HepG2 (cell line): ENCODE results near the gene PCNX4. TPM values are rescaled to one million over a fixed set of nuclear protein-coding genes. Genes with fewer than 3 reads are reported as not detected.

Source experiments
- ATAC-seq: fragments of 200-7000 bp; cut with Tn5 transposase; 3 replicates; pipeline ENCODE4 v1.9.1; 2020; ENCODE audit warnings: mild to moderate bottlenecking, moderate library complexity
- BruUV-seq: library from RNA; stranded (reverse); fragments of 400-500 nt; replicated peaks from 2 replicates; lab custom pipeline; 2021; lab: Mats Ljungman, UMichigan
- CTCF ChIA-PET: fragments of 300-600 bp; formaldehyde crosslinking; extraction: SDS; loops from one replicate; lab custom pipeline; 2021; ENCODE audit warnings: low total read pairs, inconsistent platforms, low intra/inter-chr PET ratio; lab: Yijun Ruan, JAX
- POLR2A ChIA-PET: fragments of 350-600 bp; sonication (Branson Sonifier 250); formaldehyde crosslinking; loops from one replicate; lab custom pipeline; 2020; ENCODE audit warnings: antibody characterized with exemption, inconsistent platforms; lab: Yijun Ruan, JAX
- DNase-seq: peaks from one replicate; pipeline ENCODE4 v3.0.0-alpha.2; 2015; ENCODE audit warnings: low spot score
- FAIRE-seq: peaks from 3 replicates; lab custom pipeline; 2011; peaks lifted over from hg19 to GRCh38; lab: Jason Lieb, UNC
- H2AFZ ChIP-seq: one replicate; pipeline ENCODE4 v1.6.1; 2011; ENCODE audit warnings: low read length, inconsistent platforms
- H3K27ac ChIP-seq: fragments of 300-600 bp; 3 replicates; pipeline ENCODE4 v1.8.0; 2011; ENCODE audit warnings: mixed run types, mild to moderate bottlenecking, mixed read lengths, low read length, inconsistent platforms; ENCODE audit not compliant: insufficient read depth; ENCODE audit errors: extremely low read length
- H3K27me3 ChIP-seq, 2 experiments: fragments of 200-600 bp in 1 of 2; 2 replicates in 1 of 2; 3 replicates in 1 of 2; pipeline versions ENCODE4 v1.6.0 to v1.8.0; 2011; ENCODE audit warnings: low read length in 2 of 2, mild to moderate bottlenecking in 2 of 2, moderate library complexity in 2 of 2, inconsistent platforms in 1 of 2; ENCODE audit not compliant: insufficient read depth in 2 of 2, control insufficient read depth in 1 of 2
- H3K36me3 ChIP-seq, 2 experiments: fragments of 200-600 bp in 1 of 2; replicated peaks in 1 of 2; 2 replicates in 1 of 2; 3 replicates in 1 of 2; pipeline versions ENCODE4 v1.5.1 to v1.8.0; 2011; ENCODE audit warnings: low read length in 2 of 2, inconsistent platforms in 1 of 2; ENCODE audit not compliant: insufficient read depth in 2 of 2, control insufficient read depth in 1 of 2
- H3K4me1 ChIP-seq: 2 replicates; pipeline ENCODE4 v1.5.1; 2012; ENCODE audit warnings: low read length, inconsistent platforms; ENCODE audit not compliant: insufficient read depth
- H3K4me2 ChIP-seq: 2 replicates; pipeline ENCODE4 v1.6.0; 2011; ENCODE audit warnings: low read depth, low read length, inconsistent platforms
- H3K4me3 ChIP-seq, 3 experiments: fragments of 200-600 bp in 1 of 3; sonication (generic), shearing (Covaris generic) in 1 of 3; replicated peaks in 1 of 3; 2 replicates each; pipeline ENCODE4 v1.5.1; 2011 to 2016; ENCODE audit warnings: low read length in 3 of 3, inconsistent platforms in 2 of 3, low read depth in 2 of 3, mild to moderate bottlenecking in 2 of 3, control low read depth in 1 of 3, mixed read lengths in 1 of 3; ENCODE audit not compliant: insufficient read depth in 1 of 3
- H3K79me2 ChIP-seq: one replicate; pipeline ENCODE4 v1.6.1; 2011; ENCODE audit warnings: low read length, inconsistent platforms; ENCODE audit not compliant: insufficient read depth
- H3K9ac ChIP-seq: 2 replicates; pipeline ENCODE4 v1.6.0; 2011; ENCODE audit warnings: mild to moderate bottlenecking, low read depth, low read length, inconsistent platforms; ENCODE audit not compliant: insufficient read depth
- H3K9me3 ChIP-seq: 2 replicates; pipeline ENCODE4 v1.5.1; 2012; ENCODE audit warnings: mild to moderate bottlenecking, low read length
- H4K20me1 ChIP-seq: 2 replicates; pipeline ENCODE4 v1.6.0; 2011; ENCODE audit warnings: inconsistent platforms, mild to moderate bottlenecking, low read length, moderate library complexity; ENCODE audit not compliant: insufficient read depth
- CHD2 ChIP-seq: IDR thresholded peaks from 2 replicates; pipeline ENCODE4 v1.6.1; 2011; ENCODE audit warnings: low read depth, low read length, improper control_type of control experiment
- EZH2 ChIP-seq: conservative IDR thresholded peaks from 2 replicates; pipeline ENCODE4 v1.6.1; 2012; ENCODE audit warnings: mild to moderate bottlenecking, low read depth, low read length, moderate library complexity
- FOXP1 ChIP-seq, 2 experiments: fragments of 450-650 bp in 1 of 2; IDR thresholded peaks; 2 replicates each; pipeline ENCODE4 v1.6.1; 2017 to 2018; ENCODE audit warnings: antibody characterized with exemption in 1 of 2
- GATAD1 ChIP-seq: IDR thresholded peaks from 2 replicates; pipeline ENCODE4 v1.6.1; 2016; ENCODE audit warnings: missing genetic modification reagents, missing compliant biosample characterization
- HOXA9 ChIP-seq: sonication (generic); formaldehyde crosslinking; IDR thresholded peaks from 2 replicates; pipeline ENCODE4 v1.8.1; 2022; ENCODE audit warnings: missing genetic modification reagents, mild to moderate bottlenecking, moderate library complexity, borderline replicate concordance
- KAT8 ChIP-seq: IDR thresholded peaks from 2 replicates; pipeline ENCODE4 v1.6.1; 2016; ENCODE audit warnings: missing genetic modification reagents, missing compliant biosample characterization
- RFX5 ChIP-seq: IDR thresholded peaks from 2 replicates; pipeline ENCODE4 v1.6.1; 2011; ENCODE audit warnings: low read depth, low read length, improper control_type of control experiment
- RNF2 ChIP-seq: fragments of 450-650 bp; conservative IDR thresholded peaks from 2 replicates; pipeline ENCODE4 v1.6.1; 2016; ENCODE audit warnings: low read depth
- TAF15 ChIP-seq: fragments of 200-400 bp; formaldehyde crosslinking; IDR thresholded peaks from one replicate; pipeline ENCODE4 v1.6.1; 2018; ENCODE audit warnings: mild to moderate bottlenecking, low read depth, low read length; ENCODE audit not compliant: poor library complexity, severe bottlenecking
- ZMYM3 ChIP-seq: sonication (generic); formaldehyde crosslinking; IDR thresholded peaks from 2 replicates; pipeline ENCODE4 v1.5.1; 2020; ENCODE audit warnings: mild to moderate bottlenecking, missing genetic modification reagents
- ZNF451 ChIP-seq: sonication (generic); formaldehyde crosslinking; IDR thresholded peaks from 2 replicates; pipeline ENCODE4 v1.5.0; 2020; ENCODE audit warnings: mild to moderate bottlenecking, missing genetic modification reagents
- WGBS: methylation state at CpG from one replicate; pipeline ENCODE4 v1.1.6; 2017; ENCODE audit warnings: low lambda C conversion rate; 5-methylcytosine and 5-hydroxymethylcytosine counted together
- in situ Hi-C: cut with HindIII; loops from 2 replicates; pipeline ENCODE4 v1.10.0; 2017; ENCODE audit warnings: low pct_unique_long_range_greater_than_20kb; ENCODE audit not compliant: extremely low pct_ligation_motif_present
- intact Hi-C: fragments of 100-400 bp; cut with micrococcal nuclease; formaldehyde crosslinking; loops from one replicate; pipeline ENCODE4 v1.10.0; 2022; ENCODE audit not compliant: unreplicated experiment
- polyA plus RNA-seq, 8 experiments: library from polyadenylated mRNA; depleted of rRNA in 3 of 8; stranded (reverse) in 7 of 8; unstranded in 1 of 8; fragments of >200 nt; fragmentation: Illumina TruSeq in 4 of 8; extraction: Trizol in 4 of 8; gene quantifications; 2 replicates each; pipeline versions ENCODE4 v1.2.1 to v1.2.3, GENCODE V29; 2011 to 2016; ENCODE audit warnings: low read depth in 4 of 8, missing spikeins in 1 of 8, mixed read lengths in 1 of 8; ENCODE audit not compliant: insufficient read depth in 1 of 8
- total RNA-seq, 5 experiments: library from RNA; depleted of rRNA; stranded (reverse); fragments of >200 nt; fragmentation: Illumina TruSeq; extraction: Trizol; gene quantifications; 2 replicates each; pipeline ENCODE4 v1.2.3, GENCODE V29; 2016; ENCODE audit warnings: low read depth in 1 of 5
- TF ChIP-seq, protein P1 (sequence below): sonication (generic); formaldehyde crosslinking; IDR thresholded peaks from 2 replicates; pipeline ENCODE4 v1.5.1; 2020; ENCODE audit warnings: missing genetic modification reagents, mild to moderate bottlenecking, borderline replicate concordance
- TF ChIP-seq, protein P2 (sequence below): sonication (generic); formaldehyde crosslinking; IDR thresholded peaks from 2 replicates; pipeline ENCODE4 v1.4.0; 2020; ENCODE audit warnings: missing genetic modification reagents
- TF ChIP-seq, protein P3 (sequence below): sonication (generic); formaldehyde crosslinking; IDR thresholded peaks from 2 replicates; pipeline ENCODE4 v1.5.1; 2020; ENCODE audit warnings: missing genetic modification reagents, mild to moderate bottlenecking, borderline replicate concordance
- TF ChIP-seq, protein P4 (sequence below): sonication (generic); formaldehyde crosslinking; IDR thresholded peaks from 2 replicates; pipeline ENCODE4 v1.8.0; 2023; ENCODE audit warnings: mild to moderate bottlenecking, missing genetic modification reagents
- TF ChIP-seq, protein P5 (sequence below): sonication (generic); formaldehyde crosslinking; IDR thresholded peaks from 2 replicates; pipeline ENCODE4 v1.8.1; 2023; ENCODE audit warnings: mild to moderate bottlenecking, inconsistent platforms, moderate library complexity, missing genetic modification reagents, borderline replicate concordance

PCNX4 gene
- total and polyA plus RNA-seq, 2 of the 13 experiments (the other 11 are each of a cell fraction or from before 2014, with no cell fraction given) = 28.6 to 43.0 TPM

DNA sequence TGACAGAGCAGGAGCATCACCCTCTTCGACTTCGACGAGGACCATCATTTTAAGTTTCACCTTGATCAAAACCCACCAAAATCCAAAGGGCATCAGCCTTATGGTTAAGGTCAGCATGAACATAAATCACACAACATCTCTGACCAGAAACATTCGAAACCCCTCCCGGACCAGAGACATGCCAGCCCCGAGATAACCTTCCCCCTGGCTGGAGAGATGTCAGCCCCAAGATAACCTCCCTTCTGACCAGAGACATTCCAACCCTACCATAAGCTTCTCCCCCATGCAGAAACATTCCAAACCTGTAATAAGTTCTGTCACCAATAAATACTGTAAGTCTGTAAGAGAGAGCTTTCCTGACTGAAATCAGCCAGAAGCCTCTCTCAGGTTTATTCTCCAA is 6.3 kb downstream of the PCNX4 start:
- H3K4me3 ChIP-seq = no peak overlapping the region
- ATAC-seq = no peak
- peaks cover 87% of the 10 kb centered on the region for H3K79me2 ChIP-seq
- CTCF ChIA-PET = no interaction called here
- H3K27ac ChIP-seq = no peak overlapping the region
- peaks cover 7 to 13% of the 10 kb centered on the region in 2 experiments; a peak in 4 of 5 replicates for H3K36me3 ChIP-seq
- TF ChIP-seq, protein P1, sequence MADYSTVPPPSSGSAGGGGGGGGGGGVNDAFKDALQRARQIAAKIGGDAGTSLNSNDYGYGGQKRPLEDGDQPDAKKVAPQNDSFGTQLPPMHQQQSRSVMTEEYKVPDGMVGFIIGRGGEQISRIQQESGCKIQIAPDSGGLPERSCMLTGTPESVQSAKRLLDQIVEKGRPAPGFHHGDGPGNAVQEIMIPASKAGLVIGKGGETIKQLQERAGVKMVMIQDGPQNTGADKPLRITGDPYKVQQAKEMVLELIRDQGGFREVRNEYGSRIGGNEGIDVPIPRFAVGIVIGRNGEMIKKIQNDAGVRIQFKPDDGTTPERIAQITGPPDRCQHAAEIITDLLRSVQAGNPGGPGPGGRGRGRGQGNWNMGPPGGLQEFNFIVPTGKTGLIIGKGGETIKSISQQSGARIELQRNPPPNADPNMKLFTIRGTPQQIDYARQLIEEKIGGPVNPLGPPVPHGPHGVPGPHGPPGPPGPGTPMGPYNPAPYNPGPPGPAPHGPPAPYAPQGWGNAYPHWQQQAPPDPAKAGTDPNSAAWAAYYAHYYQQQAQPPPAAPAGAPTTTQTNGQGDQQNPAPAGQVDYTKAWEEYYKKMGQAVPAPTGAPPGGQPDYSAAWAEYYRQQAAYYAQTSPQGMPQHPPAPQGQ (CRISPR knock-in tag) = no peak
- TF ChIP-seq, protein P2, sequence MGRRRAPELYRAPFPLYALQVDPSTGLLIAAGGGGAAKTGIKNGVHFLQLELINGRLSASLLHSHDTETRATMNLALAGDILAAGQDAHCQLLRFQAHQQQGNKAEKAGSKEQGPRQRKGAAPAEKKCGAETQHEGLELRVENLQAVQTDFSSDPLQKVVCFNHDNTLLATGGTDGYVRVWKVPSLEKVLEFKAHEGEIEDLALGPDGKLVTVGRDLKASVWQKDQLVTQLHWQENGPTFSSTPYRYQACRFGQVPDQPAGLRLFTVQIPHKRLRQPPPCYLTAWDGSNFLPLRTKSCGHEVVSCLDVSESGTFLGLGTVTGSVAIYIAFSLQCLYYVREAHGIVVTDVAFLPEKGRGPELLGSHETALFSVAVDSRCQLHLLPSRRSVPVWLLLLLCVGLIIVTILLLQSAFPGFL (CRISPR knock-in tag) = no peak
- TF ChIP-seq, protein P3, sequence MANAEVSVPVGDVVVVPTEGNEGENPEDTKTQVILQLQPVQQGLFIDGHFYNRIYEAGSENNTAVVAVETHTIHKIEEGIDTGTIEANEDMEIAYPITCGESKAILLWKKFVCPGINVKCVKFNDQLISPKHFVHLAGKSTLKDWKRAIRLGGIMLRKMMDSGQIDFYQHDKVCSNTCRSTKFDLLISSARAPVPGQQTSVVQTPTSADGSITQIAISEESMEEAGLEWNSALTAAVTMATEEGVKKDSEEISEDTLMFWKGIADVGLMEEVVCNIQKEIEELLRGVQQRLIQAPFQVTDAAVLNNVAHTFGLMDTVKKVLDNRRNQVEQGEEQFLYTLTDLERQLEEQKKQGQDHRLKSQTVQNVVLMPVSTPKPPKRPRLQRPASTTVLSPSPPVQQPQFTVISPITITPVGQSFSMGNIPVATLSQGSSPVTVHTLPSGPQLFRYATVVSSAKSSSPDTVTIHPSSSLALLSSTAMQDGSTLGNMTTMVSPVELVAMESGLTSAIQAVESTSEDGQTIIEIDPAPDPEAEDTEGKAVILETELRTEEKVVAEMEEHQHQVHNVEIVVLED = no peak
- TF ChIP-seq FOXP1 (IDR thresholded peaks at IDR 0.05) (no peak), FOXP1 (CRISPR knock-in tag; IDR thresholded peaks at IDR 0.05) (no peak), EZH2 (no peak), RFX5 (no peak), KAT8 (CRISPR knock-in tag) (no peak), ZNF451 (CRISPR knock-in tag) (no peak), CHD2 (no peak), TAF15 (no peak), ZMYM3 (CRISPR knock-in tag) (no peak), RNF2 (no peak), GATAD1 (CRISPR knock-in tag) (no peak), HOXA9 (CRISPR knock-in tag) (no peak)
- TF ChIP-seq, protein P4, sequence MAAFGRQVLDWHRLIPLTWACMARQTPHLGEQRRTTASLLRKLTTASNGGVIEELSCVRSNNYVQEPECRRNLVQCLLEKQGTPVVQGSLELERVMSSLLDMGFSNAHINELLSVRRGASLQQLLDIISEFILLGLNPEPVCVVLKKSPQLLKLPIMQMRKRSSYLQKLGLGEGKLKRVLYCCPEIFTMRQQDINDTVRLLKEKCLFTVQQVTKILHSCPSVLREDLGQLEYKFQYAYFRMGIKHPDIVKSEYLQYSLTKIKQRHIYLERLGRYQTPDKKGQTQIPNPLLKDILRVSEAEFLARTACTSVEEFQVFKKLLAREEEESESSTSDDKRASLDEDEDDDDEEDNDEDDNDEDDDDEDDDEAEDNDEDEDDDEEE (CRISPR knock-in tag) = no peak
- TF ChIP-seq, protein P5, sequence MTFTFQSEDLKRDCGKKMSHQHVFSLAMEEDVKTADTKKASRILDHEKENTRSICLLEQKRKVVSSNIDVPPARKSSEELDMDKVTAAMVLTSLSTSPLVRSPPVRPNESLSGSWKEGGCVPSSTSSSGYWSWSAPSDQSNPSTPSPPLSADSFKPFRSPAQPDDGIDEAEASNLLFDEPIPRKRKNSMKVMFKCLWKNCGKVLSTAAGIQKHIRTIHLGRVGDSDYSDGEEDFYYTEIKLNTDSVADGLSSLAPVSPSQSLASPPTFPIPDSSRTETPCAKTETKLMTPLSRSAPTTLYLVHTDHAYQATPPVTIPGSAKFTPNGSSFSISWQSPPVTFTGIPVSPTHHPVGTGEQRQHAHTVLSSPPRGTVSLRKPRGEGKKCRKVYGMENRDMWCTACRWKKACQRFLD (CRISPR knock-in tag) = no peak
- 97% methylated on average over 3 of the region's 6 CpGs for WGBS
- in situ Hi-C loops = no loop called here
- DNase-seq = no peak
- H3K9me3 ChIP-seq = no peaks in the 10 kb centered on the region
- no peaks in the 10 kb centered on the region for H3K27me3 ChIP-seq
- intact Hi-C loops = no loop called here
- no TSS peak for BruUV-seq
- POLR2A ChIA-PET = no interaction called here
- FAIRE-seq = no peak
- no peak overlapping the region for H3K9ac ChIP-seq
- no peak overlapping the region for H3K4me2 ChIP-seq
- H2AFZ ChIP-seq = no peak overlapping the region
- H4K20me1 ChIP-seq = 0 out of 2 replicates have a peak, but pooled peaks cover 3% of the 10 kb centered on the region
- H3K4me1 ChIP-seq = peaks cover 33% of the 10 kb centered on the region
